Measurements from ENCODE around the gene PCBP3. TPM values are rescaled to one million over a fixed set of nuclear protein-coding genes. Genes with fewer than 3 reads are reported as not detected.
A peak's percentile ranks its signal among the peaks of the same experiment; 100 is the strongest.
"Not testable (repeated sequence)": the region's sequence is repeated elsewhere in the genome, so short reads cannot be mapped to it uniquely, and the experiment has no call there.

The PCBP3 gene
- polyA plus RNA-seq, 1 donor from 2014 or later: 1.4 TPM

GRCh38 chr21:45877821-45878469 is 234.4 kb downstream of the PCBP3 start:
- H3K9me3 Mint-ChIP-seq: no peaks in the 10 kb centered on the region
- H3K36me3 Mint-ChIP-seq: no peaks in the 10 kb centered on the region
- H3K27ac Mint-ChIP-seq: no peak overlapping the region
- peaks cover 5% of the 10 kb centered on the region for H3K27me3 Mint-ChIP-seq
- H3K4me1 Mint-ChIP-seq: peaks cover 0 to 6% (median 5%) of the 10 kb centered on the region in 3 donors
- no peak overlapping the region for H3K4me3 Mint-ChIP-seq

- Mint-ChIP-seq H3K4me1 (peaks cover 0 to 9% (median 6%) of the 10 kb centered on the region in 3 donors), H3K9me3 (peaks cover 0 to 4% (median 0%) of the 10 kb centered on the region in 3 donors), H3K27ac (peak overlapping the region in 1 of 3 donors; percentile 13), H3K4me3 (peak overlapping the region in 1 of 4 donors; percentile 63), H3K27me3 (peaks cover 5% of the 10 kb centered on the region), H3K36me3 (peaks cover 2% of the 10 kb centered on the region)
These were observed 236.9 kb downstream of the PCBP3 start for GRCh38 chr21:45880097-45881068.

- H3K27me3 Mint-ChIP-seq: peaks cover 4% of the 10 kb centered on the region
- peaks cover 6 to 18% (median 12%) of the 10 kb centered on the region in 3 donors for H3K4me1 Mint-ChIP-seq
- H3K36me3 Mint-ChIP-seq: peaks cover 2% of the 10 kb centered on the region
- no peak overlapping the region for H3K4me3 Mint-ChIP-seq
- no peak overlapping the region for H3K27ac Mint-ChIP-seq
- H3K9me3 Mint-ChIP-seq: peaks cover 0 to 6% (median 0%) of the 10 kb centered on the region in 3 donors
These were observed 239.1 kb downstream of the PCBP3 start for GRCh38 chr21:45882645-45883044.

- no peak overlapping the region for H3K4me3 Mint-ChIP-seq
- H3K36me3 Mint-ChIP-seq: peaks cover 2% of the 10 kb centered on the region
- no peak overlapping the region for H3K27ac Mint-ChIP-seq
- H3K9me3 Mint-ChIP-seq: peaks cover 0 to 6% (median 0%) of the 10 kb centered on the region in 3 donors
- H3K4me1 Mint-ChIP-seq: peaks cover 6 to 18% (median 12%) of the 10 kb centered on the region in 3 donors
- peaks cover 4% of the 10 kb centered on the region for H3K27me3 Mint-ChIP-seq
These were observed 239.6 kb downstream of the PCBP3 start for GRCh38 chr21:45883090-45883489.

- H3K9me3 Mint-ChIP-seq: peaks cover 0 to 6% (median 0%) of the 10 kb centered on the region in 3 donors
- H3K27me3 Mint-ChIP-seq: peaks cover 4% of the 10 kb centered on the region
- H3K4me3 Mint-ChIP-seq: peak overlapping the region in 3 of 4 donors; percentile 5 to 77 (median 55)
- H3K27ac Mint-ChIP-seq: peak overlapping the region; percentile 3 to 85 (median 50)
- H3K4me1 Mint-ChIP-seq: peaks cover 7 to 16% (median 12%) of the 10 kb centered on the region in 3 donors
- peaks cover 2% of the 10 kb centered on the region for H3K36me3 Mint-ChIP-seq
These were observed 242.0 kb downstream of the PCBP3 start for GRCh38 chr21:45885597-45885929.

GRCh38 chr21:45885930-45886601 is 242.5 kb downstream of the PCBP3 start:
- Mint-ChIP-seq H3K4me1 (peaks cover 11 to 15% (median 11%) of the 10 kb centered on the region in 3 donors), H3K27ac (peak overlapping the region; percentile 3 to 85 (median 50)), H3K4me3 (peak overlapping the region in 3 of 4 donors; percentile 5 to 77 (median 30))
- not testable (repeated sequence) for H3K27me3 Mint-ChIP-seq, H3K9me3 Mint-ChIP-seq, H3K36me3 Mint-ChIP-seq

- H3K9me3 Mint-ChIP-seq: peaks cover 0 to 6% (median 0%) of the 10 kb centered on the region in 3 donors
- peaks cover 4% of the 10 kb centered on the region for H3K27me3 Mint-ChIP-seq
- H3K36me3 Mint-ChIP-seq: peaks cover 2% of the 10 kb centered on the region
- H3K4me1 Mint-ChIP-seq: peaks cover 11 to 15% (median 11%) of the 10 kb centered on the region in 3 donors
- peak overlapping the region in 1 of 4 donors; percentile 30 for H3K4me3 Mint-ChIP-seq
- H3K27ac Mint-ChIP-seq: peak overlapping the region in 1 of 3 donors; percentile 50
These were observed 243.1 kb downstream of the PCBP3 start for GRCh38 chr21:45886610-45887026.

GRCh38 chr21:45887120-45887611 is 243.6 kb downstream of the PCBP3 start:
- Mint-ChIP-seq H3K4me3 (peak overlapping the region in 1 of 4 donors; percentile 48), H3K9me3 (peaks cover 0 to 6% (median 0%) of the 10 kb centered on the region in 3 donors)

GRCh38 chr21:45887788-45888187 is 244.3 kb downstream of the PCBP3 start:
- Mint-ChIP-seq H3K36me3 (peaks cover 3% of the 10 kb centered on the region), H3K27me3 (peaks cover 4% of the 10 kb centered on the region), H3K9me3 (peaks cover 0 to 6% (median 0%) of the 10 kb centered on the region in 3 donors), H3K27ac (no peak overlapping the region), H3K4me3 (no peak overlapping the region), H3K4me1 (peaks cover 14 to 20% (median 18%) of the 10 kb centered on the region in 3 donors)

More at GRCh38 chr21:45887120-45887611, 243.6 kb downstream of the PCBP3 start:
- peaks cover 4% of the 10 kb centered on the region for H3K27me3 Mint-ChIP-seq
- H3K36me3 Mint-ChIP-seq: peaks cover 2% of the 10 kb centered on the region
- no peak overlapping the region for H3K27ac Mint-ChIP-seq
- peaks cover 13 to 19% (median 16%) of the 10 kb centered on the region in 3 donors for H3K4me1 Mint-ChIP-seq

- peak overlapping the region in 1 of 3 donors; percentile 51 for H3K27ac Mint-ChIP-seq
- H3K9me3 Mint-ChIP-seq: peaks cover 0 to 6% (median 0%) of the 10 kb centered on the region in 3 donors
- no peak overlapping the region for H3K4me3 Mint-ChIP-seq
- peaks cover 4% of the 10 kb centered on the region for H3K27me3 Mint-ChIP-seq
- H3K36me3 Mint-ChIP-seq: peaks cover 3% of the 10 kb centered on the region
- peaks cover 14 to 22% (median 18%) of the 10 kb centered on the region in 3 donors for H3K4me1 Mint-ChIP-seq
These were observed 245.0 kb downstream of the PCBP3 start for GRCh38 chr21:45888386-45889009.

GRCh38 chr21:45889256-45889655 is 245.7 kb downstream of the PCBP3 start:
- H3K27ac Mint-ChIP-seq: peak overlapping the region in 1 of 3 donors; percentile 51
- peaks cover 1% of the 10 kb centered on the region for H3K36me3 Mint-ChIP-seq
- H3K4me3 Mint-ChIP-seq: no peak overlapping the region
- peaks cover 0 to 6% (median 0%) of the 10 kb centered on the region in 3 donors for H3K9me3 Mint-ChIP-seq
- peaks cover 4% of the 10 kb centered on the region for H3K27me3 Mint-ChIP-seq
- peaks cover 14 to 22% (median 18%) of the 10 kb centered on the region in 3 donors for H3K4me1 Mint-ChIP-seq

GRCh38 chr21:45889961-45890360 is 246.4 kb downstream of the PCBP3 start:
- H3K36me3 Mint-ChIP-seq: peaks cover 1% of the 10 kb centered on the region
- H3K9me3 Mint-ChIP-seq: peaks cover 0 to 6% (median 0%) of the 10 kb centered on the region in 3 donors
- H3K27me3 Mint-ChIP-seq: peaks cover 4% of the 10 kb centered on the region
- H3K27ac Mint-ChIP-seq: no peak overlapping the region
- no peak overlapping the region for H3K4me3 Mint-ChIP-seq
- peaks cover 14 to 22% (median 18%) of the 10 kb centered on the region in 3 donors for H3K4me1 Mint-ChIP-seq

- Mint-ChIP-seq H3K27ac (peak overlapping the region in 2 of 3 donors; percentile 39 to 53), H3K27me3 (peaks cover 3% of the 10 kb centered on the region), H3K4me3 (peak overlapping the region in 2 of 4 donors; percentile 14 to 90), H3K9me3 (no peaks in the 10 kb centered on the region), H3K4me1 (peaks cover 5 to 15% (median 12%) of the 10 kb centered on the region in 3 donors), H3K36me3 (peaks cover 1% of the 10 kb centered on the region)
These were observed 248.0 kb downstream of the PCBP3 start for GRCh38 chr21:45891388-45892155.
